Memory B cell (primary cell): Measurements from ENCODE around the gene CREB5.

Experiments used
- ATAC-seq: fragments of 150-1000 bp; cut with Tn5 transposase; 2 replicates; pipeline ENCODE4 v1.10.0; 2021; ENCODE audit warnings: low read depth, mild to moderate bottlenecking, moderate library complexity
- DNase-seq, 2 donors: peaks; one replicate each; pipeline ENCODE4 v3.0.0; 2022; ENCODE audit warnings: low spot score in 2 of 2
- H3K27ac Mint-ChIP-seq: one replicate; pipeline ENCODE4 v1.8.0; 2022; ENCODE audit warnings: mild to moderate bottlenecking, moderate library complexity, mixed read lengths
- H3K27me3 Mint-ChIP-seq: one replicate; pipeline ENCODE4 v1.8.0; 2022; ENCODE audit warnings: mixed read lengths
- H3K36me3 Mint-ChIP-seq: one replicate; pipeline ENCODE4 v1.8.0; 2022; ENCODE audit warnings: mild to moderate bottlenecking, mixed read lengths
- H3K4me1 Mint-ChIP-seq: one replicate; pipeline ENCODE4 v1.8.0; 2022; ENCODE audit warnings: mixed read lengths
- H3K4me3 Mint-ChIP-seq: one replicate; pipeline ENCODE4 v1.8.0; 2022; ENCODE audit warnings: mild to moderate bottlenecking, moderate library complexity, mixed read lengths
- H3K9me3 Mint-ChIP-seq: one replicate; pipeline ENCODE4 v1.8.0; 2022; ENCODE audit warnings: mixed read lengths

Gene CREB5

GRCh38 chr7:28615091-28615490 lies 202.8 kb downstream of the CREB5 start:
- Mint-ChIP-seq H3K27me3 (peaks cover 6% of the 10 kb centered on the region), H3K27ac (no peak overlapping the region), H3K4me1 (no peaks in the 10 kb centered on the region), H3K4me3 (no peak overlapping the region), H3K9me3 (no peaks in the 10 kb centered on the region), H3K36me3 (no peaks in the 10 kb centered on the region)
- ATAC-seq, result peak; percentile 35
- no peak for DNase-seq

- Mint-ChIP-seq H3K9me3 (no peaks in the 10 kb centered on the region), H3K36me3 (no peaks in the 10 kb centered on the region), H3K4me3 (no peak overlapping the region), H3K27ac (no peak overlapping the region), H3K4me1 (no peaks in the 10 kb centered on the region), H3K27me3 (peaks cover 2% of the 10 kb centered on the region)
- no peak for DNase-seq
- no peak for ATAC-seq
Observed at GRCh38 chr7:28617308-28617880, 205.1 kb downstream of the CREB5 start.

GRCh38 chr7:28618383-28618782 lies 206.1 kb downstream of the CREB5 start:
- no peaks in the 10 kb centered on the region for H3K9me3 Mint-ChIP-seq
- peaks cover 2% of the 10 kb centered on the region for H3K27me3 Mint-ChIP-seq
- no peak for ATAC-seq
- no peak overlapping the region for H3K27ac Mint-ChIP-seq
- no peaks in the 10 kb centered on the region for H3K4me1 Mint-ChIP-seq
- no peaks in the 10 kb centered on the region for H3K36me3 Mint-ChIP-seq
- no peak overlapping the region for H3K4me3 Mint-ChIP-seq
- DNase-seq, result no peak

GRCh38 chr7:28619256-28619655 lies 206.9 kb downstream of the CREB5 start:
- Mint-ChIP-seq H3K4me3 (no peak overlapping the region), H3K9me3 (no peaks in the 10 kb centered on the region), H3K4me1 (no peaks in the 10 kb centered on the region), H3K27me3 (peaks cover 2% of the 10 kb centered on the region), H3K27ac (no peak overlapping the region), H3K36me3 (no peaks in the 10 kb centered on the region)
- ATAC-seq (no peak), DNase-seq (no peak)

- H3K36me3 Mint-ChIP-seq, result no peaks in the 10 kb centered on the region
- H3K4me1 Mint-ChIP-seq, result no peaks in the 10 kb centered on the region
- no peak overlapping the region for H3K4me3 Mint-ChIP-seq
- ATAC-seq (no peak), DNase-seq (no peak)
- no peak overlapping the region for H3K27ac Mint-ChIP-seq
- H3K9me3 Mint-ChIP-seq, result no peaks in the 10 kb centered on the region
- H3K27me3 Mint-ChIP-seq, result peaks cover 2% of the 10 kb centered on the region
Observed at GRCh38 chr7:28621369-28621841, 209.1 kb downstream of the CREB5 start.

- no peak for DNase-seq
- Mint-ChIP-seq H3K9me3 (no peaks in the 10 kb centered on the region), H3K27ac (no peak overlapping the region), H3K4me1 (no peaks in the 10 kb centered on the region), H3K4me3 (no peak overlapping the region), H3K36me3 (no peaks in the 10 kb centered on the region), H3K27me3 (peaks cover 7% of the 10 kb centered on the region)
- ATAC-seq, result no peak
Observed at GRCh38 chr7:28623105-28623730, 210.9 kb downstream of the CREB5 start.

- Mint-ChIP-seq H3K9me3 (no peaks in the 10 kb centered on the region), H3K36me3 (no peaks in the 10 kb centered on the region), H3K27ac (no peak overlapping the region), H3K4me3 (no peak overlapping the region), H3K27me3 (peaks cover 10% of the 10 kb centered on the region), H3K4me1 (no peaks in the 10 kb centered on the region)
- ATAC-seq (no peak), DNase-seq (no peak)
Observed at GRCh38 chr7:28623863-28624262, 211.5 kb downstream of the CREB5 start.

- no peak overlapping the region for H3K27ac Mint-ChIP-seq
- no peaks in the 10 kb centered on the region for H3K36me3 Mint-ChIP-seq
- no peak for ATAC-seq
- DNase-seq, result no peak
- H3K4me1 Mint-ChIP-seq, result no peaks in the 10 kb centered on the region
- H3K27me3 Mint-ChIP-seq, result peaks cover 10% of the 10 kb centered on the region
- H3K9me3 Mint-ChIP-seq, result no peaks in the 10 kb centered on the region
- H3K4me3 Mint-ChIP-seq, result no peak overlapping the region
Observed at GRCh38 chr7:28625432-28625831, 213.1 kb downstream of the CREB5 start.

GRCh38 chr7:28626221-28626620 lies 213.9 kb downstream of the CREB5 start:
- DNase-seq (no peak), ATAC-seq (no peak)
- Mint-ChIP-seq H3K4me3 (no peak overlapping the region), H3K9me3 (no peaks in the 10 kb centered on the region), H3K27ac (no peak overlapping the region), H3K36me3 (no peaks in the 10 kb centered on the region), H3K4me1 (no peaks in the 10 kb centered on the region), H3K27me3 (peaks cover 10% of the 10 kb centered on the region)

GRCh38 chr7:28626624-28627262 lies 214.4 kb downstream of the CREB5 start:
- no peak for ATAC-seq
- H3K27me3 Mint-ChIP-seq, result peaks cover 10% of the 10 kb centered on the region
- DNase-seq, result peak; percentile 16 to 19
- no peaks in the 10 kb centered on the region for H3K36me3 Mint-ChIP-seq
- H3K27ac Mint-ChIP-seq, result no peak overlapping the region
- no peak overlapping the region for H3K4me3 Mint-ChIP-seq
- no peaks in the 10 kb centered on the region for H3K9me3 Mint-ChIP-seq
- H3K4me1 Mint-ChIP-seq, result no peaks in the 10 kb centered on the region

GRCh38 chr7:28627263-28627653 lies 214.9 kb downstream of the CREB5 start:
- Mint-ChIP-seq H3K27me3 (peaks cover 10% of the 10 kb centered on the region), H3K36me3 (no peaks in the 10 kb centered on the region), H3K4me3 (no peak overlapping the region), H3K9me3 (no peaks in the 10 kb centered on the region), H3K4me1 (no peaks in the 10 kb centered on the region), H3K27ac (no peak overlapping the region)
- DNase-seq, result no peak
- no peak for ATAC-seq

GRCh38 chr7:28627896-28628295 lies 215.6 kb downstream of the CREB5 start:
- DNase-seq (no peak), ATAC-seq (no peak)
- Mint-ChIP-seq H3K4me3 (no peak overlapping the region), H3K36me3 (no peaks in the 10 kb centered on the region), H3K9me3 (no peaks in the 10 kb centered on the region), H3K4me1 (no peaks in the 10 kb centered on the region), H3K27me3 (peaks cover 10% of the 10 kb centered on the region), H3K27ac (no peak overlapping the region)

- no peaks in the 10 kb centered on the region for H3K36me3 Mint-ChIP-seq
- H3K4me3 Mint-ChIP-seq, result no peak overlapping the region
- H3K9me3 Mint-ChIP-seq, result no peaks in the 10 kb centered on the region
- no peaks in the 10 kb centered on the region for H3K4me1 Mint-ChIP-seq
- no peak overlapping the region for H3K27ac Mint-ChIP-seq
- no peak for ATAC-seq
- H3K27me3 Mint-ChIP-seq, result peaks cover 10% of the 10 kb centered on the region
- no peak for DNase-seq
Observed at GRCh38 chr7:28629216-28629842, 217.0 kb downstream of the CREB5 start.

GRCh38 chr7:28630350-28630749 lies 218.0 kb downstream of the CREB5 start:
- H3K27ac Mint-ChIP-seq, result no peak overlapping the region
- H3K4me1 Mint-ChIP-seq, result no peaks in the 10 kb centered on the region
- no peaks in the 10 kb centered on the region for H3K36me3 Mint-ChIP-seq
- ATAC-seq (no peak), DNase-seq (no peak)
- no peaks in the 10 kb centered on the region for H3K9me3 Mint-ChIP-seq
- H3K27me3 Mint-ChIP-seq, result peaks cover 10% of the 10 kb centered on the region
- H3K4me3 Mint-ChIP-seq, result no peak overlapping the region
